Medulla oblongata (tissue), 1 donor: Measurements from ENCODE around the gene GSG1L.
"Not testable (repeated sequence)": the region's sequence is repeated elsewhere in the genome, so short reads cannot be mapped to it uniquely, and the experiment has no call there.

ENCODE experiments used
- DNase-seq: peaks from one replicate; pipeline ENCODE4 v3.0.0-alpha.2; 2015; ENCODE audit errors: extremely low spot score

The GSG1L gene

DNA sequence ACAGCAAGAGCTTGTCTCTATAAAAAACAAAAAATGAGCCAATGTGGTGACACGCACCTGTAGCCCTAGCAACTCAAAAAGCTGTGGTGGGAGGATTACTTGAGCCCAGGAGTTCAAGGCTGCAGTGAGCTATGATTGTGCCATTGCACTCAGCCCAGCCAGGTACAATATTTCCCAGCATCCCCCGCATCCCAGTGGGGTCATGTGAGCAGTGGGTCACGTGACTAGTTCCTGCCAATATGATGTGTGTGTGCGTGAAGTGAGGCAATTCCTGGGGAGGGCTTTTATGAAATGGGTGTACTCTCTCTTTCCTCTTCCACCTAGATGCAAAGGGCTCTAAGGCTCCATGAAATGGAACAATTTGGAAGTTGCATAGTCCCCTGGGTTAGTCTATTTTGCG is 81.3 kb downstream of the GSG1L start:
- DNase-seq: no peak

DNA sequence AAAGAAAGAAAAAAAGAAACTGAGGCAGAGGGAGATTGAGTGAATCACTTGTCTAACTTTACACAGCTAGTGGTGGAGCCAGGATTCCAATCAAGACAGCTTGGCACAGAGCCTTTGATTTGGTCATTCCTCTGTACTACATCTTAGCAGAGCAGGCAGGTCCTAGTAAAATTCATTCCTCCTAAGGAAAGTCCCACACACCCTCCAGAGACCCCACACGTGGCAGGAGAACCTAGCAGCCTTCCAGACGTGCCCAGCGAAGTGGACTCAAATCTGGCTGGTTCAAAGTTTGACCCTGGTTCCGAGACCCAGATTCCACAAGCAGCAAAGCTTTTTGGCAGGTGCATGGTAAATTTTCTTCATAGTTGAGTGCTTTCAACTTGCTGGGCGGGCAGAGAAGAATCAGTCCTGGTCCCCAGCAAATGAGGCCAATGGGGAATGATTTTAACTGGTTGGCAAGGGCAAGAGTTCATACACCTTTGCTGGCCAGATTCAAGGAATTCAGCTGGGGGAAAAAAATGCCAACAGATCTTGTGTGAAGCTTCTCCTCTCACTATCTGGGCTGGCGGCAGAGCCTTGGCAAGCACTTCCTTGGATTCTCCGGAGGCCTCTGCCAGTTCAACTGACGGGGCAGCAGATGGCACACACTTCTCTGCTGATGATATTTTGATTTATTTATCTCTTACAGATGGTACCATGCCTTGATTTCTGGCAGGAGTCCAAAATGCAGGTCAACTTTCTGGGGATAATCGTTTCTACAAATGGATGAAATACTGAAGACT is 82.4 kb downstream of the GSG1L start:
- DNase-seq: peak; percentile 7

DNA sequence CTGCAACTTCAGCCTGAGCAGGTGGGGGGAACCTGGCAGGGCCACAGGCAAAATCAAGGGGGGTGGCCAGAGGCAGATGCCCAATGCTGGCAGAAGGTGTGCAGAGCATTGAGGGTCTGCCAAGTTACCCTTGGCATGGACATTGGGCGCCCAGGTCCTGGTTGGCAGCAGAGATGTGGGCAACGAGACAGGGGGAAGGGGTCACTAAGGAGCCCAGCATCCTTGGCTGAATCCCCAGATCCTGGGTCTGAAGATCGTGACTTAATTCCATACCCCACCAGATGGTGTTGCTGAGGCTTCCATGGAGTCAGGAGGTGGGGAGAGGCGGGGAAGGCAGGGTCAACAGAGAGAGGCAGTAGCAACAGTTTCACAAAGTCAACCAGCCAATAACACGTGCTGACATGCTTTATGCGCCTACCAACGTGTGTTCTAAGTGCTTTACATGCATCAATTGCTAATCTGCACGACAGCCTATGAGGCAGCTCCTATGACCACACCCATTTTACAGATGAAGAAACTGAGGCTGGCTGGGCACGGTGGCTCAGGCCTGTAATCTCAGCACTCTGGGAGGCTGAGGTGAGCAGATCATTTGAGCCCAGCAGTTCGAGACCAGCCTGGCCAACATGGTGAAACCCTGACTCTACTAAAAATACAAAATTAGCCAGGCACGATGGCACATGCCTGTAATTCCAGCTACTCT is 83.3 kb downstream of the GSG1L start:
- peak; percentile 45 for DNase-seq

DNA sequence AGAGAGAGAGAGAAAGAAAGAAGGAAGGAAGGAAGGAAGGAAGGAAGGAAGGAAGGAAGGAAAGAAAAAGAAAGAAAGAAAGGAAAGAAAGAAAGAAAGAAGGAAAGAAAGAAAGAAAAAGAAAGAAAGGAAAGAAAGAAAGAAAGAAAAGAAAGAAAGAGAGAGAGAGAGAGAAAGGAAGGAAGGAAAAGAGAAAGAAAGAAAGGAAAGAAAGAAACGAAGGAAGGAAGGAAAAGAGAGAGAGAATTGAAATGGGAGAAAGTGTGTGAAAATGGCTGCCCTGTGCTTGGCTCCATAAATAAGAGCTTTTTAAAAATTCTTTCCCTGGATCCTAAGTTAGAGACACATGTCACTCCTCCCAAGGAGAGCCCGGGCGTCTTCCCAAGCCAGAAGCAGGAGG is 83.8 kb downstream of the GSG1L start:
- DNase-seq: not testable (repeated sequence)

DNA sequence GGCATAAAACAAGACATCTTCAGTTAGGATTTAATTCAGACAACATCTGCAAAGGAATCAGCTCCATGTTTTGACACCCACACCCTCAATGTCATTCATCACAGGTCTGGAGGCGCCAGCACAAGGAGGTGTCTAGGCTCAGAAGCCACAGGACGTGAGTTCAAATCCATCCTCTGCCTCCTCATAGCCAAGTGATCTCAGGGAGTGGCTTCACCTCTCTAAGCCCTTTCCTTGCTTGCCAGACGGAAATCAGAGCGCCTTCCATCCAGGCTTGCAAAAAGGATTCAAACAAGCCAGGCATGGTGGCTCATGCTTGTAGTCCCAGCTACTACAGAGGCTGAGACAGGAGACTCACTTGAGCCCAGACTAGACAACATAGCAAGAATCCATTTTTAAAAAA is 84.6 kb downstream of the GSG1L start:
- no peak for DNase-seq

DNA sequence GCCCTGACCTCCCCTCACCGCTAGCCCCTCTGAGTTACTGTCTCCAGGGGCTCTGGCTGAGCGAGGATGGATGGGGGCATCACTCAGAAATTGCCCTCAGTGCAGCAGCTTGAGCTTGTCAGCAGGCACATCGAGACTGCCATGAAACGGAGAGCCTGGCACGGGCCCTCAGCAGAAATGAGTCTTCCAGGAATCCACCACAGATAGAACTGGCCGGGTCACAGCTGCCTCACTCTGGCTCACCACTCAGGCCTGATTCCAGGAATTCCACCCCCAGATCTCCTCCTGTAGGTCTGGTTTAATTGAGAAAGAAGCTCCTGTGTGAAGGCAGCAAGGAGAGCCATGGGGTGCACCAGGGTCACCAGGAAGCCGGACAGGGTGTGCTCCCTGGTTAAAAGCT is 85.5 kb downstream of the GSG1L start:
- DNase-seq: peak; percentile 14

DNA sequence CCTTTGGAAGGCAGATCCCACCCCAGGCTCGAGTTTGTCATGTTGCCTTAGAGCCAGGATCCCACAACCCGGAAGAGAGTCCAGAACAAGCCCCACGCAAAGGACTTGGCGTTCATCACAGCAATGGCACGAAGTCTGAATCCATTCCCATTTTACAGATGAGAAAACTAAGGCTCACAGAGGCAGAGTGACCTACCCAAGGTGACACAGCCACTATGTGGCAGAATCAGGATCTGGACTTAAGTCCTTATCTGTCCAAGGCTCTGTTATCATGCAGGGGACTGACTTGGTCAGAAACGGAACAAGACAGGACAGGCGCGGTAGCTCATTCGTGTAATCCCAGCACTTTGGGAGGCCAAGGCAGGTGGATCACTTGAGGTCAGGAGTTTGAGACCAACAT is 86.5 kb downstream of the GSG1L start:
- DNase-seq: no peak

DNA sequence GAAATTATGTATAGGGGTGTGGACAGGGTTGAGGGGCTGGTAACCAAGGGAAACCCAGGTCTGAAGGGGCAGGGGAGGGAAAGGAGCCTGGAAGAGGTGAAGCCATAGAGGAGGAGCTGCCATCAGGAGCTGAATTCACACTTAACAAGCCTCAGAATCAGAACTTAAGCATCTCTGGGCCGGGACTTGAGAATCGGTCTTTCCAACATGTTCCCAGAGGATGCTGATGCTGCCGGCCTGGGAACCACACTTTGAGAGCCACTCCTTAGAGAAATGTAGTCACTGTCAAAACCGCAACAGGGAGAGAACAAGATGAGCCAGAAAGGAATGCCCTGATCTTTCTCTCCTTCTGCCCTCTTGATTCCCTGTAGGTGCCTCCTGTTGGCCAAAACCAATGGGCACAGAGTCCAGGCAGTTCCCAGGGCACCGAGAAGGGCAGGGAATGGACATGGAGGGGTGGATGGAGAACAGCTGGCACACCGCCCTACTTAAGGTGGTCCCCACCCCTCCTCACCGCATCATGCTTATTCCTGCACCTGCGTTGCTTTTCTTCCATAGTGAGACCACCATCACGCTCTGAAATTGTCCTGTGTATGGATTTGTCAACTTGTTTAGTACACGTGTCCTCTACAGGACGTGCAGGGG is 88.5 kb downstream of the GSG1L start:
- DNase-seq: no peak

DNA sequence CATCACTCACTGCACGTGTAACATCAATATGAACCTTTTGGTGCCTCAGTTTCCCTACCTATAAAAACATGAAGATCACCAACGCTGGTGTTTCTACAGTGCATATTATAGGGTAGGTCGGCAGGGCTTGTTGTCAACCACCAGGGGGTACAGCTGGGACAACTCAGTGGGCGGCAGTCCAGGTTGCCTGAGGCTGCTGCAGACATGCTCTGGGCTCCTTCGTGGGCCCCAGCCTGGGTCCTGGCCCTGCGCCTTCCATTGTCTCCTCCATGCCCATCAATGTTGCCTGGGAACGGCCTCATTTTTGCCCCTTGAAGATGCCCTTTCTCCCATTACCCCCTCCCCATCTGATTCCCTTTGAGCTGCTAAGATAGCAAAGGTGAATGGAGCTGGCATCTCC is 89.8 kb downstream of the GSG1L start:
- DNase-seq: no peak

DNA sequence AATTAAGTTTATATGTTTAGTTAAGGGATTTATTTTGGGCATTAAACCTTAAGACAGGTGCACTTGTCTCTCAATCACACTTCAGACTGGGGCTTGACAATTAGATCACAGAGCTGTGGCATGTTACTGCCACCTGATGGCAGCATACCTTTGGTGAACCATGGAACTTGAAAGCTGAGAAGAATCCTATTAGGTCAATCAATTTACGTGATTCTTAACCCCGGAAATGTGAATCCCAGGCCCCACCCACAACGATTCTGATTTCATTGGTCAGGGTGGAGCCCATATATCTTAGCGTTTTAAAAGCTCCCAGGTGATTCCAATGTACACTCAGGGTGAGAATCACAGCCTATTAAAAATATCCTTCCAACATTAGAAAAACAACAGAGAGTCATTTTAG is 91.0 kb downstream of the GSG1L start:
- peak; percentile 27 for DNase-seq

DNA sequence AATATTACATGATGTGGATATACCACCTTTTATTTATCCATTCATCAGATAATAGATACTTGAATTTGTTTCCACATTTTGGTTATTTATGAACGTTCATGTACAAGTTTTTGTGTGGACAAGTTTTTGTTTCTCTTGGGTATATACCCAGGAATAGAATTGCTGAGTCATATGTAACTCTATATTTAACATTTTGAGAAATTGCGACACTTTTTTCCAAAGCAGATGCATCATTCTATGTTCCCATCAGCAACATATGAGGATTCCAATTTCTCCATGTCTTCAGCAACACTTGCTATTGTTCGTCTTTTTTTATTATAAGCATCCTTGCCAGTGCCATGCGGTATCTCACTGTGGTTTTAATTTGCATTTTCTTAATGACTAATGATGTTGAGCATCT is 93.9 kb downstream of the GSG1L start:
- no peak for DNase-seq

DNA sequence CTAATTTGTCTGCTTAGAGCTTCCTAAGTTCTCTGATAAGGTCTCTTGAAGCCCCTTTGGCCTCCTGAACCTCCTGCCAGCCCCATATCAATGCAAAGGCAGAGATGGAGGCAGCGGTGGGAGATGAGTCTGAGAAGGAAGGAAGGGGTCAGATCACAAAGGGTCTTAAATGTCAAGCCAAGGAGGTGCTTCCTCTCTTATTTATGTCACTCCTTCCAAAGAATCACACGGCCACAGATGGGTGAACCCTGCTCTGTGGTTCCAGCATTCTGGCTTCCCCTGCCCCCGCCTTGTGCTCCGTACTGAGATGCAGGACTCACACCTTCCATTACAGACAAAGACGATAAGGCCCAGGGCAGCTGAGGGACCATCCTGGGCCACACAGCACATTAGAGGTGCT is 96.3 kb downstream of the GSG1L start:
- DNase-seq: no peak

DNA sequence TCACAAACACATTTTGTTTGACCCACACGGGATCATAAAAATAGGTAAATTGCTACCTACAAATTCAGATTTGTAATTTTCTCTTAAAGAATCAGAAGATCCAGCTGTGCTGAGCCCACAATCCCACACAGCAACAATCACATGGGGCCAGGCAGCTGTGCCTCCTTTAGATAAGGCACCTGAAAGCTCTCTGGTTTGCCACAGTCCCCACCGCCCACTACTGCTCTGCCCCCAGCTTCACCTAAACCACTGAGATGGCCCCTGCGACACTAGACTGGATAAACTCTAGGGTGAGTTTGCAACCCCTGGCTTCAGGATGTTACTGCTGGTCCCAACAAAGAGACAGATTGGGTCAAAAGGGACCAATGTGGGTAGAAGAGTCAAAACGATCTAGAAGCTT is 96.8 kb downstream of the GSG1L start:
- no peak for DNase-seq

DNA sequence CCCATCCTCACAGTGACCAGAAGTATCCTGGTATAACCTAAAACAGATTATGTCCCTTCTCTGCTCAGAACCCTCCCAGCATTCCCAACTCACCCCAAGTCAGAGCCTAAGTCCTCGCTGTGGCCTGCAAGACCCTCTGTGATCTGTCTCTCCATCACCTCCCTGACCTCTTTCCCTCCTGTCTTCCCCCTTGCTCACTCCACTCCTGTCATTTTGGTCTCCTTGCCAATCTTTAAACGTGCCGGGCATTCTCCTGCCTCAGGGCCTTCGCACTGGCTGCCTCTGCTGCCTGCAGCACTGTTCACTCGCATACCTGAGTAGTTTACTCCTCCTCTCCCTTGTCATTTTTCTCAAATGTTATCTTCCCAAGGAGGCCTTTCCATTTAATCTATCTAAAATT is 97.7 kb downstream of the GSG1L start:
- no peak for DNase-seq

DNA sequence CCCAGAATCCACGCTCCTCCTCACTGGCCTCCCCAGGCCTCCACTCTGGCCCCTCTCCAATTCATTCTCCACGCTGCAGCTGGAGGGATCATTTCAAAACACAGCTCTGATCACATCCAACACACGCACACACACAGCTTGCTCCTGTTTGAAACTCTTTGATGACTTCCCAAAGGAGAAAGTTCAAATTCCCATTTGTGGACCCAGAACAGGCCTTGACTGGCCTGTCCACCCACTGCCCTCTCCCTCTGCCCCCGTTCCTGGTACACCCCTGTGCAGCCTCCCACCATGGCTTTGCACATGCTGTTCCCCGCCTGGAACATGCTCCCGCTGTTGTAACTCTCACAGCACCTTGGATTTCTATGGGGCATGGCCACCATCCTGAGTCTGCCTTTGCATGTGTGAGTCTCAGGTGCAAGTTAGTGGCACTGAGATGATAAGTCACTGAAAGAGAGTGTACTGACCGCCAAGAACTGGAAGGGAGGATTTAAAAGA is 100.0 kb downstream of the GSG1L start:
- no peak for DNase-seq

DNA sequence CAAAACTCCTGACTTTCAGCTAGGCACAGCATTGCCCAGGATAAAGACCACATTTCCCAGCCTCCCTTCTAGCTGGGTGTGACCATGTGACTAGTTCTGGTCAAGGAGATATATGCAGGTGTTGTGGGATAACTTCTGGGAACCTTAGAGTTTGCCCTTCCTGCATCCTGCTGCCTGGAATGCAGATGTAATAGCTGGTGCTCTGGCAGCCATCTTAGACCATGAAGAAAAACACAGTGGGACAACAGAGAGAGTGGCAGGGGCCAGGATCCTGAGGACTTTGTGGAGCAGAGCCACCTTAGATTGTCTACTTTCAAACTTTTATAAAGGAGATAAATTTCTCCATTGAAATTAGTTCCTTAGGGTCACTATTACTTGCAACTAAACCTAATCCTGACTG is 101.3 kb downstream of the GSG1L start:
- no peak for DNase-seq

DNA sequence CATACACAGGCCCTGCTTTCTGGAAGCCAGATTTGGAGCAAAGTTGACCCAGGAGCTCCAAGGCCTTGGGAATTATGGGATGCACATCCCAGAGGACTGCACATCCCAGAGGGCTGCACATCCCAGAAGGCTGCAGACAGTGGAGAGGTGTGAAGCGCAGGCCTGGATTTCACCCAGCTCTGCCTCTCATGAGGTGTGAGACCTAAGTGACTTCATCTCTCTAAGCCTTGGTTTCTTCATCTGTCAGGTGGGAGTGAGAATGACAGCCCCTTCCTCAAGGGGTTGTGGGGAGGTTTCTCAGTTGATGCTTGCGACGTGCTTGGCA is 102.3 kb downstream of the GSG1L start:
- DNase-seq: no peak

DNA sequence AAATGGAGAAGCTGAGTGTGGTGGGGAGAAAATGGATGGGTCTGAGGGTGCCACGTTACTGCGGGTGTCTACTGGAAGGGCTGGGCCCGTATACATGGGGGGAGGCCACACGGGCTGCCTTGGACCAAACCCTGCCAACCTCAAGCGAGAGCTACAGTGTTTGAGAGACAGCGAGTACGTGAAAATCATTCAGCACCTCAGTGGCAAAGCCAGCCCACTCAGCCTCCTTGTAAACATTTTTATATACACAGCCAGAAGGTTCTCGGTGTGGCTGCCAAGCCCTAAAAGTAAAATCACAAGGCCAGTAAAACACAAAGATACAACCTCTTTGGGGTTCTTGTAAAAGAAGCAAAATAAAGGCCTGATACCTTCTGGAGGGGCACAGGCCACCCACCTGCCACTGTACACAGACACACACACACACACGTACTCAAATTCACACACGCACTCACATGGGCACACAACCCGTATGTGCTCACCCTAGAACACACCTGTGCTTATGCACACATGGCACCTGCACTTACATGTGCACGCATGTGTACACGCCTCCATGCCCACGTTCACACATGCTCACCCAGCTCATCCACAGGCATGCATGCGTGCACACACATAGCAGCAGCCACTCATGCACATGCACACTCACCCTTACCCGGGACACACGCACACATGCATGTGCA is 102.8 kb downstream of the GSG1L start:
- no peak for DNase-seq

DNA sequence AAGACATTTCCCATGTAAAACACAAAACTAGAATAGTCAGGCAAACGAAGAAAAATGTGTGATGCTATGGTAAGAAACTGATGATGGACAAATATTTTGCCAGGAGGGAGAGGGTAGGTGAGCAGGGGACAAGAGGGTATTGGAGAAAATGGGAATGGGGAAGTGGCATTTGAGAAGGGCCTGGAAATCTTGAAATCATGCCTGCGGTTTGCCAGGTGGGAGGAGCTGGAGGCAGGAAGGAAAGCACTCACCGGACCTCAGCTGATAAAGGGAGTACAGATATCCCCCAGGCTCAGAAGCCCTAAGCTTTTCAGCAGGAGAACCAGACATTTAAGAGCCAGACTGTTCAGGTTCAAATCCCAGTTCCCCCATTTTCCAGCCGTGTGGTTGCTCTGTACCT is 103.6 kb downstream of the GSG1L start:
- DNase-seq: no peak

DNA sequence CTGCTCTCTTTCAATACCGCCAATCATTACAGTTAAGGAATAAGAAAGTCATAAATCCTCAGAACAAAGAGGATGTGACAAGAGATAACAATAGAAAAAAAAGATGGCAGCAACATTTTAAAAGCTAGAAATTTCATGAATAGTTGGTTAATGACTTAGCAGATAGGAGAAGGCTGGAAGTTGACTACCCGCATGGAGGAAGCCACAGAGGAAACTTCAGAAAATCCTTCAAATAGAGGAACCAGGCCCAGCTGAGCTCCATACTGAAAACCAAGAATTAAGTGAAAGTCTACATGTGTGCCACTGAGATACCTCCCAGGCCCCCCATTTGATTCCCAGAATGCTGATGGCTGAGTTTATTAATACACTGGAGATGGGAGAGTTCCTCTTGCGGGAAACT is 109.3 kb downstream of the GSG1L start:
- DNase-seq: no peak

DNA sequence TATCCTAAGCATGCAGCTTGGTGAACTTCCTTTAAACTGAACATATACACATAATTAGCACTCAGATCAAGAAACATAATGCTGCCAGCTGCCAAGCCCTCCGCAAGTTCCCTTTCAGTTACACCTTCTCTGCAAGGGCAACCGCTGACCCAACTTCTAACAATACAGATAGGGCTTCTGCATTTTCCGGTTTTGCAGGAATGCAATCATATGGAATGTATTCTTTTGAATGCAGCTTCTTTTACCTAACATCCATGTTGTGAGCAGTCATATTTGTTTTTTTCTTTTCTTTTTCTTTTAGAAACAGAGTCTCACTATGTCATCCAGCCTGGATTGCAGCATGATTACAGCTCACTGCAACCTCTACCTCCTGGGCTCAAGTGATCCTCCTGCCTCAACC is 110.7 kb downstream of the GSG1L start:
- DNase-seq: no peak

DNA sequence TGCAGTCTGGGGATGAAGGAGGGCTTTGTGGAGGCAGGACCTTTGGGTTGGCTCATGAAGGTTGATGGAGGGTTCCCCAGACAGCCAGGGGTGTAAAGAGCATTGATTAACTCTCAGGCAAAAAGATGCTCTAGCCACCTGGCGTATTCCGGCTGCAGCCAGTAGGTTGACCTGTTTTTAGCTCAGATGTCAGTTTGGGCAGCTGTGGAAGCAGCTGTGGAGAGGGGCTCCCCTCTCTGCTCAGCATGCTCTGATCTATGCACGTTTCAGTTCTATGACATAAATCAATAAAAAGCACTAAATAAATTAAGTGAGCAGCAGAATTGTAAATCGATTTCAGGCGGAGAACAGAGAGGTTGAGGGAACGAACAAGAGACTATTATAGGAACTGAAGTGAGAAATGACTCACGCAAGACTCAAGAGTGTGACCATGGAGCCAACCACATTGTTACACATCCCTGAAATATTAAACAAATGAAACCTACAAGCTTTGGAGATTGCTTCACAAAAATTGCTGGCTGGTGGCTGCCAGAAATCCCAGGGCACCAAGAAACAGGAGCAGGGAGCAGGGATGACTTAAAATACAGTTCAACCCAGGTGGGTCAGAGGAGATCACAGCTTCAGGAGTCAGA is 111.9 kb downstream of the GSG1L start:
- no peak for DNase-seq
